Body of pancreas (tissue), 4 donors: ENCODE results near the gene FUT9. TPM values are rescaled to one million over a fixed set of nuclear protein-coding genes. Genes with fewer than 3 reads are reported as not detected.

ENCODE experiments used
- ATAC-seq: fragments of 150-250 bp; one replicate; pipeline ENCODE4 v1.9.1; 2016
- DNase-seq, 4 donors: peaks; one replicate each; pipeline ENCODE4 v3.0.0-alpha.2; 2019
- H3K27ac ChIP-seq, 4 donors: fragments of 200-600 bp; sonication (generic); 1 replicate in 3 of 4; 2 replicates in 1 of 4; pipeline versions ENCODE4 v1.5.1 to v1.6.1; 2016 to 2019; ENCODE audit warnings: mild to moderate bottlenecking in 1 of 4, mixed read lengths in 1 of 4, moderate library complexity in 1 of 4
- H3K27me3 ChIP-seq, 2 donors: fragments of 200-600 bp; sonication (generic); one replicate each; pipeline ENCODE4 v1.6.0; 2016; ENCODE audit warnings: mild to moderate bottlenecking in 1 of 2
- H3K36me3 ChIP-seq, 2 donors: fragments of 200-600 bp; sonication (generic); replicated peaks in 1 of 2; 2 replicates each; pipeline ENCODE4 v1.5.1; 2016; ENCODE audit warnings: low read depth in 2 of 2; ENCODE audit not compliant: insufficient read depth in 1 of 2
- H3K4me1 ChIP-seq: fragments of 200-600 bp; sonication (generic); one replicate; pipeline ENCODE4 v1.6.0; 2016
- H3K4me3 ChIP-seq, 2 donors: fragments of 200-600 bp; sonication (generic); 1 replicate in 1 of 2; 2 replicates in 1 of 2; pipeline ENCODE4 v1.5.1; 2016 to 2019
- H3K9me3 ChIP-seq, 3 donors: fragments of 200-600 bp; sonication (generic); 1 replicate in 2 of 3; 2 replicates in 1 of 3; pipeline ENCODE4 v1.5.1; 2016
- CTCF ChIP-seq, 7 experiments: fragments of 450-650 bp in 4 of 7; fragments of 200-600 bp in 3 of 7; sonication (generic) in 3 of 7; IDR thresholded peaks; one replicate each; pipeline ENCODE4 v1.5.1; 2016 to 2019; ENCODE audit warnings: antibody characterized with exemption in 7 of 7
- POLR2A ChIP-seq, 3 donors: fragments of 450-650 bp; IDR thresholded peaks; one replicate each; pipeline ENCODE4 v1.6.1; 2016; ENCODE audit warnings: antibody characterized with exemption in 3 of 3, mild to moderate bottlenecking in 2 of 3
- WGBS, 2 donors: methylation state at CpG; one replicate each; pipeline ENCODE4 v1.1.5; 2017; 5-methylcytosine and 5-hydroxymethylcytosine counted together
- intact Hi-C: fragments of 100-400 bp; cut with DNase I; formaldehyde crosslinking; loops from one replicate; pipeline ENCODE4 v1.15.1; 2023
- total RNA-seq, 2 donors: library from RNA; depleted of rRNA; stranded (reverse); fragments of >200 nt; gene quantifications; one replicate each; pipeline ENCODE4 v1.1.0, GENCODE V29; 2016

FUT9 gene
- 1 to 10 TPM in 1 of 2 donors, under 1 TPM in 1; 0.26 to 9.2 TPM for total RNA-seq

DNA sequence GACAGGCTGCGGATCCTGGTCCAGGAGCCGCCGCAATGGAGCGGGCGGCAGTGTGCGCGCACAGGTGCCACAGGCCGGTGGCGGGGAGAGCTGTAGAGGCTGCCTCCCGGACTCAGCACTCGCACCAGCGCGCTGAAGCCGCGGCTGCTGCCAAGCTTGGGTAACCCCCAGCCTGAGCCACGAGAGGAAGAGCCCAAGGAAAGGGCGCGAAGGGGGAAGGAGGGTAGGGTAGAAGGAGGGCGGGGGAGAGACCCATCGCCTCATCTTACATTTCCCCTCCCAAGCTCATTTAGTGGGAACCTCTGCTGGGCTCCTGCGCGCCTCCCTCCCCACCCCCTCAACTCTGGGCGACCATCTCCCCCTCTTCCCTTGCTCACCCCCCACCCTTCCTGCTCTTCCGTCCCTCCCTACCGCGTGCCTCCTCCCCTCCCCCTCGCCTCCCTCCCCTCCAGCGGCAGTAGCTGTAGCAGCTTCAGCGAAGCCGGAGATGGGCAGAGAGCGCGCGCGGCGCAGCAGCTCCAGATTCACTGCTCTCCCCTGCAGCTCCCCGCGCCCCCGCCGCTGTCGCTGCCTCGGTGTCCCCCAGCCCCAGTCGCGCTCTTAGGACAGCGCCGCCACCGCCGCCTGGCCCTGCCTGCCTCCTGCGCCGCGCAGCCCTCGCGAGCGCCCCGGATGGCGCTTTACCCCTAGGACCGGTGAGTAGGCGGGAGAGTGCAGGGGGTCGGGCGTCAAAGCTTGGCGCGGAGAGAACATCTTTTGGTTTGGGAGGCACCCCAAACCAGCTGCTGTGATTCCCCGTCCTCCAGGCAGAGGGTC lies at the start of gene FUT9:
FUT9 (plus strand) TSS at position 457 of the 816 bp plus-strand sequence. CDS start 187,182 bp downstream, outside the sequence.
- WGBS, 2 donors: 0 to 1% methylated on average over 35 to 55 of the region's 62 CpGs
- intact Hi-C loops: no loop called here
- Histone ChIP-seq H3K27ac (peak within 1 kb of the TSS in 2 of 4 donors; percentile 76 to 85), H3K27me3 (no peaks in the 10 kb centered on the region), H3K36me3 (no peaks in the 10 kb centered on the region), H3K4me1 (peaks cover 6% of the 10 kb centered on the region), H3K9me3 (no peaks in the 10 kb centered on the region), H3K4me3 (peak within 1 kb of the TSS; percentile 21 to 36)
- TF ChIP-seq CTCF (IDR thresholded peaks at IDR 0.05): peak in 2 of 7 experiments; percentile 19 to 30
- TF ChIP-seq POLR2A (IDR thresholded peaks at IDR 0.05): peak in 2 of 3 donors; percentile 7 to 69
- peak; percentile 74 for ATAC-seq
- DNase-seq: peak; percentile 13 to 77 (median 44)

GRCh38 chr6:95967594-95967993 lies 48.2 kb upstream of the FUT9 start:
- Histone ChIP-seq H3K9me3 (no peaks in the 10 kb centered on the region), H3K4me1 (no peaks in the 10 kb centered on the region), H3K27me3 (no peaks in the 10 kb centered on the region), H3K4me3 (no peak overlapping the region), H3K27ac (no peak overlapping the region), H3K36me3 (no peaks in the 10 kb centered on the region)
- TF ChIP-seq POLR2A (IDR thresholded peaks at IDR 0.05): no peak
- TF ChIP-seq CTCF (IDR thresholded peaks at IDR 0.05): no peak
- intact Hi-C loops: no loop called here
- no peak for ATAC-seq
- no peak for DNase-seq

GRCh38 chr6:95973976-95974375 lies 41.8 kb upstream of the FUT9 start:
- H3K4me3 ChIP-seq: no peak overlapping the region
- no peak overlapping the region for H3K27ac ChIP-seq
- intact Hi-C loops: no loop called here
- TF ChIP-seq CTCF (IDR thresholded peaks at IDR 0.05) (no peak), POLR2A (IDR thresholded peaks at IDR 0.05) (no peak)
- no peak for DNase-seq
- H3K36me3 ChIP-seq: no peaks in the 10 kb centered on the region
- no peaks in the 10 kb centered on the region for H3K4me1 ChIP-seq
- no peaks in the 10 kb centered on the region for H3K9me3 ChIP-seq
- 37 to 38% methylated on average over 3 of the region's 3 CpGs for whole genome bisulfite sequencing, 2 donors
- no peak for ATAC-seq
- H3K27me3 ChIP-seq: no peaks in the 10 kb centered on the region

DNA sequence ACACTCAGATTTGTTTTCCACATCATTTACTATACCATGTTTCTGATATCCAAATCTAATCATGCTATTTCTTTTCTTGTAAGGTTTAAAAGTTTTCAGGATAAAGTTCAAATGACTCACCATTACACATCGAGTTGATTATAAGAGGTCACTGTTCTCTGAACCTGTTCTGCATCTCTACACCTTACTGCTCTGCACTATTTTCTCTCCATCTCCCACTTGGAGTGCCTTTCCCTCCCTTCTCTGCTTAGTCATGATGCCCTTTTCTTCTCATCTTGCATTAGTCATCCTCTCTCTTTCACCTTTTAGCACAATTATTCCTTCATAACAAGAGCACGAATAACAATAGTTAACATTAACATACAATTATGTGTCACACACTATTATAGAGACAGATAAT lies 37.5 kb upstream of the FUT9 start:
- intact Hi-C loops: no loop called here
- DNase-seq (no peak), ATAC-seq (no peak)
- no peaks in the 10 kb centered on the region for H3K4me1 ChIP-seq
- TF ChIP-seq CTCF (IDR thresholded peaks at IDR 0.05) (no peak), POLR2A (IDR thresholded peaks at IDR 0.05) (no peak)
- no peaks in the 10 kb centered on the region for H3K36me3 ChIP-seq
- H3K27me3 ChIP-seq: no peaks in the 10 kb centered on the region
- no peak overlapping the region for H3K27ac ChIP-seq
- WGBS, 2 donors: 40 to 58% methylated on average over 2 of the region's 2 CpGs
- no peaks in the 10 kb centered on the region for H3K9me3 ChIP-seq
- no peak overlapping the region for H3K4me3 ChIP-seq

GRCh38 chr6:95991906-95992305 lies 23.9 kb upstream of the FUT9 start:
- no peak overlapping the region for H3K4me3 ChIP-seq
- ATAC-seq (no peak), DNase-seq (no peak)
- H3K36me3 ChIP-seq: no peaks in the 10 kb centered on the region
- no peaks in the 10 kb centered on the region for H3K4me1 ChIP-seq
- WGBS, 2 donors: 78 to 87% methylated on average over 5 of the region's 5 CpGs
- H3K9me3 ChIP-seq: peaks cover 0 to under 1% (median 0%) of the 10 kb centered on the region in 3 donors
- H3K27me3 ChIP-seq: no peaks in the 10 kb centered on the region
- intact Hi-C loops: no loop called here
- H3K27ac ChIP-seq: no peak overlapping the region
- TF ChIP-seq CTCF (IDR thresholded peaks at IDR 0.05) (no peak), POLR2A (IDR thresholded peaks at IDR 0.05) (no peak)
